Tibial nerve (tissue), 3 donors: ENCODE data around the gene BDKRB2.

ENCODE experiments used
- POLR2A ChIP-seq, 2 donors: fragments of 450-650 bp; IDR thresholded peaks; one replicate each; pipeline ENCODE4 v1.6.1; 2017; ENCODE audit warnings: antibody characterized with exemption in 2 of 2, mild to moderate bottlenecking in 2 of 2, moderate library complexity in 2 of 2
- TF ChIP-seq, protein P1 (sequence below), 5 experiments: fragments of 200-600 bp in 3 of 5; fragments of 450-650 bp in 2 of 5; sonication (generic) in 3 of 5; IDR thresholded peaks; one replicate each; pipeline ENCODE4 v1.5.1; 2016 to 2019; ENCODE audit warnings: antibody characterized with exemption in 5 of 5, mild to moderate bottlenecking in 3 of 5, moderate library complexity in 2 of 5

GRCh38 chr14:96216627-96217026 lies 12.0 kb downstream of the BDKRB2 start:
- TF ChIP-seq, protein P1, sequence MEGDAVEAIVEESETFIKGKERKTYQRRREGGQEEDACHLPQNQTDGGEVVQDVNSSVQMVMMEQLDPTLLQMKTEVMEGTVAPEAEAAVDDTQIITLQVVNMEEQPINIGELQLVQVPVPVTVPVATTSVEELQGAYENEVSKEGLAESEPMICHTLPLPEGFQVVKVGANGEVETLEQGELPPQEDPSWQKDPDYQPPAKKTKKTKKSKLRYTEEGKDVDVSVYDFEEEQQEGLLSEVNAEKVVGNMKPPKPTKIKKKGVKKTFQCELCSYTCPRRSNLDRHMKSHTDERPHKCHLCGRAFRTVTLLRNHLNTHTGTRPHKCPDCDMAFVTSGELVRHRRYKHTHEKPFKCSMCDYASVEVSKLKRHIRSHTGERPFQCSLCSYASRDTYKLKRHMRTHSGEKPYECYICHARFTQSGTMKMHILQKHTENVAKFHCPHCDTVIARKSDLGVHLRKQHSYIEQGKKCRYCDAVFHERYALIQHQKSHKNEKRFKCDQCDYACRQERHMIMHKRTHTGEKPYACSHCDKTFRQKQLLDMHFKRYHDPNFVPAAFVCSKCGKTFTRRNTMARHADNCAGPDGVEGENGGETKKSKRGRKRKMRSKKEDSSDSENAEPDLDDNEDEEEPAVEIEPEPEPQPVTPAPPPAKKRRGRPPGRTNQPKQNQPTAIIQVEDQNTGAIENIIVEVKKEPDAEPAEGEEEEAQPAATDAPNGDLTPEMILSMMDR (IDR thresholded peaks at IDR 0.05) = no peak
- TF ChIP-seq POLR2A (IDR thresholded peaks at IDR 0.05) = no peak
